MM.1S (cell line): ENCODE results near the gene ERCC6L2.

Source experiments
- DNase-seq: peaks from one replicate; pipeline ENCODE4 v3.0.0-alpha.2; 2015
- H2AFZ ChIP-seq: fragments of 300-600 bp; sonication (generic); 2 replicates; pipeline ENCODE4 v1.6.0; 2016; ENCODE audit warnings: antibody characterized with exemption, low read length
- H3F3A ChIP-seq: fragments of 300-600 bp; sonication (generic); 2 replicates; pipeline ENCODE4 v1.6.1; 2016; ENCODE audit warnings: mild to moderate bottlenecking, antibody characterized with exemption, low read length, moderate library complexity, mixed read lengths; ENCODE audit not compliant: insufficient read depth
- H3K27ac ChIP-seq: fragments of 300-600 bp; sonication (generic); 2 replicates; pipeline ENCODE4 v1.5.1; 2016; ENCODE audit warnings: mild to moderate bottlenecking, low read length
- H3K27me3 ChIP-seq: fragments of 300-600 bp; sonication (generic); replicated peaks from 2 replicates; pipeline ENCODE4 v1.6.0; 2016; ENCODE audit warnings: low read length; ENCODE audit not compliant: insufficient read depth
- H3K36me3 ChIP-seq: fragments of 300-600 bp; sonication (generic); replicated peaks from 2 replicates; pipeline ENCODE4 v1.6.1; 2016; ENCODE audit warnings: mild to moderate bottlenecking, low read length, mixed read lengths; ENCODE audit not compliant: insufficient read depth
- H3K4me1 ChIP-seq: fragments of 300-600 bp; sonication (generic); 2 replicates; pipeline ENCODE4 v1.6.1; 2016; ENCODE audit warnings: low read length, mixed read lengths
- H3K4me2 ChIP-seq: fragments of 300-600 bp; sonication (generic); 2 replicates; pipeline ENCODE4 v1.6.0; 2016; ENCODE audit warnings: low read depth, low read length
- H3K4me3 ChIP-seq: fragments of 300-600 bp; sonication (generic); 2 replicates; pipeline ENCODE4 v1.5.1; 2016; ENCODE audit warnings: low read length, mixed read lengths
- H3K79me2 ChIP-seq: fragments of 300-600 bp; sonication (generic); 2 replicates; pipeline ENCODE4 v1.6.1; 2016; ENCODE audit warnings: mixed run types, low read length, mixed read lengths
- H3K9ac ChIP-seq: fragments of 300-600 bp; sonication (generic); 2 replicates; pipeline ENCODE4 v1.6.1; 2016; ENCODE audit warnings: low read length, mixed read lengths
- H3K9me2 ChIP-seq: fragments of 300-600 bp; sonication (generic); replicated peaks from 2 replicates; pipeline ENCODE4 v1.6.1; 2016; ENCODE audit warnings: mild to moderate bottlenecking, low read length, mixed read lengths; ENCODE audit not compliant: insufficient read depth
- H3K9me3 ChIP-seq: fragments of 300-600 bp; sonication (generic); replicated peaks from 2 replicates; pipeline ENCODE4 v1.6.1; 2016; ENCODE audit warnings: mild to moderate bottlenecking, low read length, mixed read lengths; ENCODE audit not compliant: insufficient read depth
- H4K20me1 ChIP-seq: fragments of 300-600 bp; sonication (generic); 2 replicates; pipeline ENCODE4 v1.6.1; 2016; ENCODE audit warnings: mild to moderate bottlenecking, low read length, moderate library complexity, mixed read lengths; ENCODE audit not compliant: insufficient read depth
- EZH2 ChIP-seq: fragments of 300-600 bp; sonication (generic); optimal IDR thresholded peaks from 2 replicates; pipeline ENCODE3; 2017; ENCODE audit warnings: low read depth, mild to moderate bottlenecking, antibody characterized with exemption, low read length, mixed read lengths
- EZH2phosphoT487 ChIP-seq: fragments of 300-600 bp; sonication (generic); IDR thresholded peaks from 2 replicates; pipeline ENCODE4 v1.6.1; 2018; ENCODE audit warnings: antibody characterized with exemption, low read length
- TF ChIP-seq, protein P1 (sequence below): fragments of 300-600 bp; sonication (generic); IDR thresholded peaks from 2 replicates; pipeline ENCODE4 v1.5.1; 2016; ENCODE audit warnings: antibody characterized with exemption, low read length, mixed read lengths

ERCC6L2 gene

DNA sequence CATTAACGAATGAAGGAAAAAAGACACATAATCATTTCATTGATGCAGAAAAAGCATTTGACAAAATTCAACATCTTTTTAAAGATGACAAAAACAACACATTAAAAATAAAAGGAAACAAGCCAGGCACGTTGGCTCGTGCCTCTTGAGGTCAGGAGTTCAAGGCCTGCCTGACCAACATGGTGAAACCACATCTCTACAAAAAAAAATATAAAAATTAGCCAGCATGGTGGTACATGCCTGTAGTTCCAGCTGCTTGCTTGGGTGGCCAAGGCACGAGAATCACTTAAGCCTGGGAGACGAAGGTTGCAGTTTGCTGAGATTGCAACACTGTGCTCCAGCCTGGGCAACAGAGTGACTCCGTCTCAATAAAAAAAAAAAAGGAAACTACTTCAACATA lies 77.0 kb downstream of the ERCC6L2 start:
- H2AFZ ChIP-seq, result no peak overlapping the region
- no peaks in the 10 kb centered on the region for H3K79me2 ChIP-seq
- H3K9me2 ChIP-seq, result no peaks in the 10 kb centered on the region
- no peak for DNase-seq
- TF ChIP-seq EZH2phosphoT487 (no peak), EZH2 (no peak)
- TF ChIP-seq, protein P1, sequence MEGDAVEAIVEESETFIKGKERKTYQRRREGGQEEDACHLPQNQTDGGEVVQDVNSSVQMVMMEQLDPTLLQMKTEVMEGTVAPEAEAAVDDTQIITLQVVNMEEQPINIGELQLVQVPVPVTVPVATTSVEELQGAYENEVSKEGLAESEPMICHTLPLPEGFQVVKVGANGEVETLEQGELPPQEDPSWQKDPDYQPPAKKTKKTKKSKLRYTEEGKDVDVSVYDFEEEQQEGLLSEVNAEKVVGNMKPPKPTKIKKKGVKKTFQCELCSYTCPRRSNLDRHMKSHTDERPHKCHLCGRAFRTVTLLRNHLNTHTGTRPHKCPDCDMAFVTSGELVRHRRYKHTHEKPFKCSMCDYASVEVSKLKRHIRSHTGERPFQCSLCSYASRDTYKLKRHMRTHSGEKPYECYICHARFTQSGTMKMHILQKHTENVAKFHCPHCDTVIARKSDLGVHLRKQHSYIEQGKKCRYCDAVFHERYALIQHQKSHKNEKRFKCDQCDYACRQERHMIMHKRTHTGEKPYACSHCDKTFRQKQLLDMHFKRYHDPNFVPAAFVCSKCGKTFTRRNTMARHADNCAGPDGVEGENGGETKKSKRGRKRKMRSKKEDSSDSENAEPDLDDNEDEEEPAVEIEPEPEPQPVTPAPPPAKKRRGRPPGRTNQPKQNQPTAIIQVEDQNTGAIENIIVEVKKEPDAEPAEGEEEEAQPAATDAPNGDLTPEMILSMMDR, result no peak
- H3K9me3 ChIP-seq, result 0 out of 2 replicates have a peak, but pooled peaks cover 1% of the 10 kb centered on the region
- H3F3A ChIP-seq, result no peaks in the 10 kb centered on the region
- no peak overlapping the region for H3K9ac ChIP-seq
- H3K27me3 ChIP-seq, result no peaks in the 10 kb centered on the region
- H3K4me3 ChIP-seq, result no peak overlapping the region
- no peaks in the 10 kb centered on the region for H4K20me1 ChIP-seq
- no peak overlapping the region for H3K4me2 ChIP-seq
- no peaks in the 10 kb centered on the region for H3K4me1 ChIP-seq
- H3K27ac ChIP-seq, result no peak overlapping the region
- H3K36me3 ChIP-seq, result no peaks in the 10 kb centered on the region; the same call in 1 of the 2 replicates

DNA sequence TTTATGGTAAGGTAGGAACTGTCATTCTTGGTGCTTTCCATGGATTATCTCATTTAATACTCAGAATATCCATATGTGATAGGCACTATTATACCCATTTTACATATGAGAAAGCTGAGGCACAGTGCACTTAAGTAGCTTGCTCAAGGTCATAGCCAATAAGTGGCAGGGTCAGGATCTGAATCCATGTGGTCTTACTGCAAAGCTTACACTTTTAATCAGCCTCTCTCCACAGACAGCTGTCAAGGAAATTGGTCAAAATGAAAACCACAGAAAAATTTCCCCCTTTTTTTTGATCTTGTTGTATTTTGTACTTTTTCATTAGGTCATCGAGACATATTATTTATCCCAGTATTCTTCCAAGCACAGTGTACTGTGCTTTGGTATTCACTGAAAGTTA lies 78.5 kb downstream of the ERCC6L2 start:
- Histone ChIP-seq H3K36me3 (no peaks in the 10 kb centered on the region; the same call in 1 of the 2 replicates), H3K4me1 (no peaks in the 10 kb centered on the region), H3K4me2 (no peak overlapping the region), H3K79me2 (no peaks in the 10 kb centered on the region), H3K9me3 (0 out of 2 replicates have a peak, but pooled peaks cover 2% of the 10 kb centered on the region), H3K27ac (no peak overlapping the region), H4K20me1 (no peaks in the 10 kb centered on the region), H3K9ac (no peak overlapping the region), H3K27me3 (no peaks in the 10 kb centered on the region), H2AFZ (no peak overlapping the region), H3K4me3 (no peak overlapping the region), H3F3A (no peaks in the 10 kb centered on the region), H3K9me2 (no peaks in the 10 kb centered on the region)
- no peak for TF ChIP-seq EZH2
- TF ChIP-seq, protein P1, result no peak
- TF ChIP-seq EZH2phosphoT487, result no peak
- DNase-seq, result no peak

DNA sequence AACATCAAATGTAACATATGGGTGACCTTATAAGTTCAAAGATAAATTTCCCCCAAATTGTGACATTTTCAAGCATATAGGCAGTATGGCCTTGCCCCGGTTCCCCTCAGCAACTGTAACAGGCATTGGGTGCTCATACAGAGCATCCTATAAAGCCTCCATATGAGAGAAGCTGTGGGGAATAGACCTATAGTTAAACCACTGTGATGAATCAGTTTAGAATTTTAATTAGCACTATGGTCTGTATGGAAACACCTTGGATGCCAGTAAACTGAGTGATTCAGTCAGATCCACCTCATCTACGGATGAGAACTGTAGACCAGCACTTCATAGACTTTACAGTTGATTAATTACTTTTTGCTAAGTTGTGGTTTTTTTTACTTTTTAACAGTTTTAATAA lies 79.4 kb downstream of the ERCC6L2 start:
- no peaks in the 10 kb centered on the region; the same call in 1 of the 2 replicates for H3K36me3 ChIP-seq
- H3K4me3 ChIP-seq, result no peak overlapping the region
- H3K9me2 ChIP-seq, result no peaks in the 10 kb centered on the region
- H2AFZ ChIP-seq, result no peak overlapping the region
- H3F3A ChIP-seq, result no peaks in the 10 kb centered on the region
- no peak overlapping the region for H3K4me2 ChIP-seq
- H3K9me3 ChIP-seq, result 0 out of 2 replicates have a peak, but pooled peaks cover 2% of the 10 kb centered on the region
- no peak for DNase-seq
- H3K27me3 ChIP-seq, result no peaks in the 10 kb centered on the region
- TF ChIP-seq EZH2 (no peak), EZH2phosphoT487 (no peak)
- TF ChIP-seq, protein P1, result no peak
- H3K4me1 ChIP-seq, result no peaks in the 10 kb centered on the region
- H3K79me2 ChIP-seq, result no peaks in the 10 kb centered on the region
- no peak overlapping the region for H3K9ac ChIP-seq
- no peaks in the 10 kb centered on the region for H4K20me1 ChIP-seq
- H3K27ac ChIP-seq, result no peak overlapping the region
